ENCODE measurements around the gene SELP. TPM values are rescaled to one million over a fixed set of nuclear protein-coding genes. Genes with fewer than 3 reads are reported as not detected.
A peak's percentile ranks its signal among the peaks of the same experiment; 100 is the strongest.

The SELP gene
- total RNA-seq, 2 donors from 2014 or later, result 9.3 to 43.2 TPM

DNA sequence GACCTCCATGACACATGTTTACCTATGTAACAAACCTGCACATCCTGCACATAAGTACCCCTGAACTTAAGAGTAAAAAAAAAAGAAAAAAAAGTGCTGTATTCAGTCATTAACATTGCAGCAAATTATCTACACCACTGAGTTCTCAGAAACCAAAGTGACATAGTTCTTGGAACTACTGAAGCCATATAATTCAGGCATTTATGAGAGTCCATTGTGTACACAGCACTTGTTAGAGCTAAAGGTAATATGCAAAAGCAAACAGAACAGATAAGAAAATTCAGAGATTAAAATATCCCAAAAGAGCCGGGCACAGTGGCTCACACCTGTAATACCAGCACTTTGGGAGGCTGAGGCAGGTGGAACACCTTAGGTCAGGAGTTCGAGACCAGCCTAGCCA, 81.6 kb downstream of the SELP start:
- no peaks in the 10 kb centered on the region for H3K36me3 ChIP-seq
- no peaks in the 10 kb centered on the region for H3K4me1 ChIP-seq (ENCODE audit: control insufficient read depth in 1 of 2, low read depth in 2 of 2)
- no peak for DNase-seq (ENCODE audit: low spot score)
- no peak for ATAC-seq (ENCODE audit: insufficient number of reproducible peaks, low FRiP score, low read depth)
- no peaks in the 10 kb centered on the region for H3K9me3 ChIP-seq
- H3K27me3 ChIP-seq (replicated peaks; ENCODE audit: insufficient read depth), result no peaks in the 10 kb centered on the region
- no peak overlapping the region for H3K27ac ChIP-seq
- TF ChIP-seq, protein P1, sequence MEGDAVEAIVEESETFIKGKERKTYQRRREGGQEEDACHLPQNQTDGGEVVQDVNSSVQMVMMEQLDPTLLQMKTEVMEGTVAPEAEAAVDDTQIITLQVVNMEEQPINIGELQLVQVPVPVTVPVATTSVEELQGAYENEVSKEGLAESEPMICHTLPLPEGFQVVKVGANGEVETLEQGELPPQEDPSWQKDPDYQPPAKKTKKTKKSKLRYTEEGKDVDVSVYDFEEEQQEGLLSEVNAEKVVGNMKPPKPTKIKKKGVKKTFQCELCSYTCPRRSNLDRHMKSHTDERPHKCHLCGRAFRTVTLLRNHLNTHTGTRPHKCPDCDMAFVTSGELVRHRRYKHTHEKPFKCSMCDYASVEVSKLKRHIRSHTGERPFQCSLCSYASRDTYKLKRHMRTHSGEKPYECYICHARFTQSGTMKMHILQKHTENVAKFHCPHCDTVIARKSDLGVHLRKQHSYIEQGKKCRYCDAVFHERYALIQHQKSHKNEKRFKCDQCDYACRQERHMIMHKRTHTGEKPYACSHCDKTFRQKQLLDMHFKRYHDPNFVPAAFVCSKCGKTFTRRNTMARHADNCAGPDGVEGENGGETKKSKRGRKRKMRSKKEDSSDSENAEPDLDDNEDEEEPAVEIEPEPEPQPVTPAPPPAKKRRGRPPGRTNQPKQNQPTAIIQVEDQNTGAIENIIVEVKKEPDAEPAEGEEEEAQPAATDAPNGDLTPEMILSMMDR (IDR thresholded peaks at IDR 0.05), result no peak
- H3K4me3 ChIP-seq, result no peak overlapping the region

DNA sequence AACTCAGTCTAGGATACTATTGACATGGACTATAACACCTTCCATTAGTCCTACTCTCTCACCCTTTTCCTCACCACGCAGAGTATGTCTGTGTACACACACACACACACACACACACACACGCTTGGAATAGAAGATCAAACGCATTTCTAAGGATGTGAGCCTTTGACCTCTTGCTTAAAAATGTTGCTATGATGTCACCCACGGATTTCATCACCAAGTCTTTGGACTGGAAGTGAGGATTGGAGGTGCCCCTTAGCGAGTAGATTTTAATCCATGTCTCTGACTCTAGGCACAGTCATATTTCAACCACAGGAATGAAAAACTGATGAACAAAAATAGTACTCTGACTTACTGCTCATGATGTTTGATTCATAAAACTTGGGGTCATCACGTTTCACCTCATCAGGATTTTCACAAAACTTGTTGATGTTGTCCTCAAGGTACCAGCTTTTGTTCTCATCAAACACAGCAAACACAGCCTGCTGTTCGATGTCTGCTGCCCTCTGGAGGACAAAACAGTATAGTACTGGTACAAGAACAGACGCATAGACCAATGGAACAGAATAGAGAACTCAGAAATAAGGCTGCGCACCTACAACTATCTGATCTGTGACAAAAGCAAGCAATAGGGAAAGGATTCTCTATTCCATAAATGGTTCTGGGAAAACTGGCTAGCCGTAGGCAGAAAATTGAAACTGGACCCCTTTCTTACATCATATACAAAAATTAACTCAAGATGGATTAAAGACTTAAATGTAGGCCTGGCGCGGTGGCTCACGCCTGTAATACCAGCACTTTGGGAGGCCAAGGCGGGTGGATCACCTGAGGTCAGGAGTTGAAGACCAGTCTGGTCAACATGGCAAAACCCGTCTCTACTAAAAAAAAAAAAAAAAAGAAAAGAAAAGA, 83.6 kb downstream of the SELP start:
- TF ChIP-seq, protein P1 (IDR thresholded peaks at IDR 0.05), result peak; percentile 78
- Histone ChIP-seq H3K9me3 (no peaks in the 10 kb centered on the region), H3K4me3 (no peak overlapping the region), H3K27ac (no peak overlapping the region), H3K4me1 (ENCODE audit: control insufficient read depth in 1 of 2, low read depth in 2 of 2) (no peaks in the 10 kb centered on the region), H3K36me3 (no peaks in the 10 kb centered on the region), H3K27me3 (replicated peaks; ENCODE audit: insufficient read depth) (no peaks in the 10 kb centered on the region)
- ATAC-seq (ENCODE audit: insufficient number of reproducible peaks, low FRiP score, low read depth), result no peak
- peak; percentile 9 for DNase-seq (ENCODE audit: low spot score)

DNA sequence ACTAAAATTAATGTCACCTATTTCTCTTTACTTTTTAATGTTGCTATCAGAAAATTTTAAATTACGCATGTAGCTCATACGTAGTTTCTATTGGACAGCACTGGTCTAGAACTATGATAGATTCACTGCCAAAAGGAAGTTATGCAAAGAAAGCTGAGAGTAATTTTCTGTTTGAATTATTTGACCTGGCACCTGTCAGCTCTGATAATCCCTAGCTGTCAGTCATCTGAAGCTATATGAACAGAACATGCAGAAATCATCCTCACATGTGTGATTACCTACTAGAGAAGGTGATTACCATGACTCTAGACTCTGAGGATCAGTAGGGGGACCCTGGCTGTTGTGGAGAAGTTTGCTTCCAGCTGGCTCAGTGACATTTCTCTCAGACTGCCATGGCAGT, 84.5 kb downstream of the SELP start:
- Histone ChIP-seq H3K4me1 (ENCODE audit: control insufficient read depth in 1 of 2, low read depth in 2 of 2) (no peaks in the 10 kb centered on the region), H3K27ac (no peak overlapping the region), H3K27me3 (replicated peaks; ENCODE audit: insufficient read depth) (no peaks in the 10 kb centered on the region), H3K36me3 (no peaks in the 10 kb centered on the region), H3K9me3 (no peaks in the 10 kb centered on the region), H3K4me3 (no peak overlapping the region)
- TF ChIP-seq, protein P1 (IDR thresholded peaks at IDR 0.05), result no peak
- DNase-seq (ENCODE audit: low spot score), result no peak
- no peak for ATAC-seq (ENCODE audit: insufficient number of reproducible peaks, low FRiP score, low read depth)

DNA sequence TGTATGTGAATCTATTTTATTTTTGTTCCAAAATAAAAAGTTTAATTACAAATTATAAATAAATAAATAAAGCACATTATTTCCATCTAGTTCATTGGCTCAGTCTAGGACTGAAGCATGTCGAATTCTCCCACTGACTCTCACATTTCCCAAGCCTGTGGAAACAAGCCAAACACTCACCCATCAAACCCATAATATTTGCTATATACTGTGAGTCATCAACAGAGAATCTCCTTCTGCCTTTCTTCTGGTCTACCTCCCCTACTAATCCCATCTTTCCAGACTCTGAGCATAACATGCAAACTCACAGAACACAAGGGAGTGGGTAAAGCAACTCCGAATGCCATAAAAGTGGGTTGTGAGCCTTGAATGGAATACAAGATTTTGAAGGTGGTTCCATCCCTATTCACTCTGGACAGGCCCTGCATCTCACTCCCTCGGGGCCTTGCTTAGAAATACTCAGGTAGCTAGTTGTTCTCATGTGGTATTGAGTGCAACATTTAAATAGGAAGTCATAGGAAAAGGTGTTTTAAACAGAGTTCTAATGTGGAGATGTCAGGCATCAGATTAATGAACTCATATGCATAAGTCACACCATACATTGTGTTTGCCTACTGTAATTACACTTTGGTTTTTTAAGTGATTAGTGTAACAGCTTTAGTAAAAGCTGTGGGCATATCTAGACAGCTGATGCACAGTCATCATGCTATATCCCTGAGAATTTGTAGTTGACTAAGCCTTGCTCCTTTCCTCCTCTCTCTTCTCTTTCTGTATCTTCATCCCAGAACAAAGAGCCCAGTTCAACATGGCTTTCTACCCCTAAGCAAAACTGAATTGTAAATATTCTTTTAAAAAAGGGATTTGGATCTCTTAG, 90.7 kb downstream of the SELP start:
- no peaks in the 10 kb centered on the region for H3K36me3 ChIP-seq
- H3K27me3 ChIP-seq (replicated peaks; ENCODE audit: insufficient read depth), result no peaks in the 10 kb centered on the region
- H3K4me3 ChIP-seq, result no peak overlapping the region
- TF ChIP-seq, protein P1 (IDR thresholded peaks at IDR 0.05), result no peak
- no peaks in the 10 kb centered on the region for H3K4me1 ChIP-seq (ENCODE audit: control insufficient read depth in 1 of 2, low read depth in 2 of 2)
- DNase-seq (ENCODE audit: low spot score) (no peak), ATAC-seq (ENCODE audit: insufficient number of reproducible peaks, low FRiP score, low read depth) (no peak)
- H3K27ac ChIP-seq, result no peak overlapping the region
- no peaks in the 10 kb centered on the region for H3K9me3 ChIP-seq

Other genes starting within 250 kb of the SELP start
- 1 to 10 TPM in 1 of 2 donors, under 1 TPM in 1; 0.54 to 2.9 TPM for gene CCDC181, start 202.7 kb downstream of the SELP start, total RNA-seq
- gene SLC19A2, start 144.2 kb downstream of the SELP start, total RNA-seq, result 10 to 100 TPM; 17.7 to 39.7 TPM
- under 1 TPM; 0.68 to 0.85 TPM for gene F5, start 43.6 kb downstream of the SELP start, total RNA-seq
- gene SELL, start 81.5 kb upstream of the SELP start, total RNA-seq, result 1 to 10 TPM; 4.2 to 8.5 TPM
- 10 to 100 TPM in 1 of 2 donors, 1 to 10 TPM in 1; 3.4 to 28.8 TPM for gene SELE, start 104.0 kb upstream of the SELP start, total RNA-seq
- gene METTL18, start 164.8 kb upstream of the SELP start, total RNA-seq, result 10 to 100 TPM in 1 of 2 donors, 1 to 10 TPM in 1; 6.8 to 13.0 TPM

Data from thoracic aorta (tissue), 2 donors.